Measurements from ENCODE around the gene RTN3.
"Not testable (repeated sequence)": the region's sequence is repeated elsewhere in the genome, so short reads cannot be mapped to it uniquely, and the experiment has no call there.

RTN3 gene, protein sequence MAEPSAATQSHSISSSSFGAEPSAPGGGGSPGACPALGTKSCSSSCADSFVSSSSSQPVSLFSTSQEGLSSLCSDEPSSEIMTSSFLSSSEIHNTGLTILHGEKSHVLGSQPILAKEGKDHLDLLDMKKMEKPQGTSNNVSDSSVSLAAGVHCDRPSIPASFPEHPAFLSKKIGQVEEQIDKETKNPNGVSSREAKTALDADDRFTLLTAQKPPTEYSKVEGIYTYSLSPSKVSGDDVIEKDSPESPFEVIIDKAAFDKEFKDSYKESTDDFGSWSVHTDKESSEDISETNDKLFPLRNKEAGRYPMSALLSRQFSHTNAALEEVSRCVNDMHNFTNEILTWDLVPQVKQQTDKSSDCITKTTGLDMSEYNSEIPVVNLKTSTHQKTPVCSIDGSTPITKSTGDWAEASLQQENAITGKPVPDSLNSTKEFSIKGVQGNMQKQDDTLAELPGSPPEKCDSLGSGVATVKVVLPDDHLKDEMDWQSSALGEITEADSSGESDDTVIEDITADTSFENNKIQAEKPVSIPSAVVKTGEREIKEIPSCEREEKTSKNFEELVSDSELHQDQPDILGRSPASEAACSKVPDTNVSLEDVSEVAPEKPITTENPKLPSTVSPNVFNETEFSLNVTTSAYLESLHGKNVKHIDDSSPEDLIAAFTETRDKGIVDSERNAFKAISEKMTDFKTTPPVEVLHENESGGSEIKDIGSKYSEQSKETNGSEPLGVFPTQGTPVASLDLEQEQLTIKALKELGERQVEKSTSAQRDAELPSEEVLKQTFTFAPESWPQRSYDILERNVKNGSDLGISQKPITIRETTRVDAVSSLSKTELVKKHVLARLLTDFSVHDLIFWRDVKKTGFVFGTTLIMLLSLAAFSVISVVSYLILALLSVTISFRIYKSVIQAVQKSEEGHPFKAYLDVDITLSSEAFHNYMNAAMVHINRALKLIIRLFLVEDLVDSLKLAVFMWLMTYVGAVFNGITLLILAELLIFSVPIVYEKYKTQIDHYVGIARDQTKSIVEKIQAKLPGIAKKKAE

DNA sequence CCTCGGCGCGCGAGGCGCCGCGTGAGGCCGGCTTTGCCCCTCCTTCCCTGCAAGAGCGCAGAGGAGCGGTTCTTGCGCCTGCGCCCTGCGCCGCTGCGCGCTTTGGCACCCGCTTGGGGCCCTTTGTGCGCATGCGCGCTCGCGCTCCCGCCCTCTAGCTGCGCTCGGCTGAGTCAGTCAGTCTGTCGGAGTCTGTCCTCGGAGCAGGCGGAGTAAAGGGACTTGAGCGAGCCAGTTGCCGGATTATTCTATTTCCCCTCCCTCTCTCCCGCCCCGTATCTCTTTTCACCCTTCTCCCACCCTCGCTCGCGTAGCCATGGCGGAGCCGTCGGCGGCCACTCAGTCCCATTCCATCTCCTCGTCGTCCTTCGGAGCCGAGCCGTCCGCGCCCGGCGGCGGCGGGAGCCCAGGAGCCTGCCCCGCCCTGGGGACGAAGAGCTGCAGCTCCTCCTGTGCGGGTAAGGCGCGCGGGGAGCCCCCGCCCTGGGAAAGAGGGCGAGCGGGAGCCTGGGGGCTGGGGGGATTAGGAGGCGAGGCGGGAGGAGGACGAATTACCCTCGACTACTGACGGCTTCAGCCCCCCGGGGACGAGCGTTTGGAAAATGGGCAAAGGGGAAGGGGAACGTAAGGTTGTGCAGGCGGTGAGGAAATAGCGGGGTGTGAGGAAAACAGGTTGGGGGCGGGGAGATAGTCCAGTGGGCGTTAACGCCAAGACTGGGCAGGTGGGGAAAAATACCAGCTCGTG lies at the start of gene RTN3:
Gene RTN3, plus strand, starts transcription at position 180 of the 745 bp plus-strand sequence. Its CDS starts 137 bp downstream, at position 317.
- DNase-seq: peak; percentile 97

DNA sequence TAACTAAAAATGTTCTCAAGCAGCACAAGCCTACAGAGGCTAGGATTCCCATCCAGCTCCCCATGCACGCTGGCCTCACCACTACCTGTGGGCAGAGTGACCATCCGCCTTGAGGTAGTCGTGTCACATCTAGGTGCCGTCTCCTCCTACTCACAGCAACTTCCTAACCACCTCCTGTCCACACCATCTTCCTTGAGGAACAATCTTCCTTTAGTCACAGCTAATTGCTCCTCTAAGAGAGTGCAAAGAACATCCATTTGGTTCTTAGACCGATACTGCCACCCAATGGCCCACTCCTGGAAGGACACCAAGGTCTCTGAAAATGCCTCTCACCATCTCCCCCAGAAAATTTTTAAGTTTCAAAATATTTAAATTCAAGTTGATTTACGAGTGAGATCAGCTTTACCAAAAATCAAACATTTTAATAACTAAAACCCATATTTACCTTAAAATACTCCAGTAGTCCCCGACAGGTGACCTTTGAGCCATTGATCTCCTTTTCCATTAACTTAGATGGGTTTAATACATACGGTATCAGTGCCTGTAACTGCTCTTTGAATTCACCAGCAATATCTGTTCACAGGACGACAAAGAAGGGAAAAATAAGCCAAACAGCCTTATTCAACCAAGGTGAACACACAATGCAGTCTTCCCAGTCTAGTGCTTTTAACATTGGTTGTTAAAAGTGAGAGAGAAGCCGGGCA lies 45.4 kb upstream of the RTN3 start:
- no peak for DNase-seq

DNA sequence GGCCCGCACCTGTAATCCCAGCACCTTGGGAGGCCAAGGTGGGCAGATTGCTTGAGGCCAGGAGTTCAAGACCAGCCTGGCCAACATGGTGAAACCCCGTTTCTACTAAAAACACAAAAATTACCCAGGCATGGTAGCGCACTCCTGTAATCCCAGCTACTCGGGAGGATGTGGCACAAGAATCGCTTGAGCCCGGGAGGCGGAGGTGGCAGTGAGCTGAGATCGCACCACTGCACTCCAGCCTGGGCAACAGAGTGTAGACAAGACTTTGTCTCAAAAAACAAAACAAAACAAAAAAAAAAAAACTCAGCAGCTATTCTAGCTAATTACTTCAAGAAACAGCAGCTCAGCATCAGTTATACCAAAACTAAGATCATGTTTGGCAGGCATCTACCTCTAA lies 42.9 kb upstream of the RTN3 start:
- not testable (repeated sequence) for DNase-seq

DNA sequence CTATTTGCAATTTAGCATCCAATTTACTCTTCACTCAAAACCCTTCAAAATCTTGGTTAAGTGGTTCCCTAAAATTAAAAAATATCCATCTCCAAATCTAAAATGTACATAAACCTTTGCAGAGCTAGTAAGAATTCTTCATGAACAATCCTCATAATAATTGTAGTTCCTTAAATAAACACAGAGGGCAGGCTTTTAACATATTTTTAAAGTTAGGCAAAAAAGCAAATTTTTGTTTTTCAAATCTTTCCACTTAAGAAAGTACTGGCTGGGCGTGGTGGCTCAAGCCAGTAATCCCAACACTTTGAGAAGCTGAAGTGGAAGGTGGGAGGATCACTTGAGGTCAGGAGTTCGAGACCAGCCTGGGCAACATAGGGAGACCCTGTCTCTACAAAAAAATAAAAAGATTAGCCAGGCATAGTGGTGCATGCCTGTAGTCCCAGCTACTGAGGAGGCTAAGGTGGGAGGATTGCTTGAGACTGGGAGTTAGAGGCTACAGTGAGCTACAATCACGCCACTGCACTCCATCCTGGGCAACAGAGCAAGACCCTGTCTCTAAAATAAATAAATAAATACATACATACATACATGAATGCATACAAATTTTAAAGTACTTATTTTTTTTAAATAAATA lies 42.0 kb upstream of the RTN3 start:
- DNase-seq: no peak

DNA sequence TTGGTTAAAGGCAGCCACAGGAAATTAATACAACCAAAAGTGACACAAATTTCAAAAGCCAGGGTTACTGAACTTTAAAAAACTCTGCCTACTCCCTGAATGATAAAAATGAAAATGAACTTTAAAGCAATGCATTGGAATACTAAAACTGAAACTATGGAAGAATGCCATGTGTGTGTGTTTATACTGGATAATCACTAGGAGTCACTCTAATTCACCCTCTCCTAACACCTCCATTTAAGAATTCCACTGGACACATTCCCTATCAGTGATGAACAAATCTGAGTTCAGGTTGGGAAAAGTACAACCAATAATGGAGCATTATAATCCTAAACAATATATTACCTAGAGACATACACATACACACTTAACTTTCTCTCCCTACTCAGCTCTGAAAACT lies 39.6 kb upstream of the RTN3 start:
- DNase-seq: no peak

DNA sequence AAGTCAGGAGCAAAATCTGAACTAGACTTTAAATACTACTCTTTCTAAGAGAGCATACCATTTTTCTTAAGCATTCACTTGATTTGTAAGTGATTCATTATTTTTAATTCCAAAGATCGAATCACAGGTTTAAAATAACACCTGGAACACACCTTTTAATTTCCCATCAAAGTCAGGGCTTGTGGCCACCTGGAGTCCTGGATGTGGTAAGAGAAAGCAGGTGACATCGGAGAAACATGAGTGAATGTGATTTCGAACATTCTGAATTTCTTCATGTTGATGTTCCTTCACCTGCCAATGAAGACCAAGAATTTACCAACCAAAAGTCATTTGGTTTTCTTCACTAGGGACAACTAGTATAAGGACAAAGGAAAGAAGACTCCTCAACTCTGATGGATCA lies 38.1 kb upstream of the RTN3 start:
- no peak for DNase-seq

DNA sequence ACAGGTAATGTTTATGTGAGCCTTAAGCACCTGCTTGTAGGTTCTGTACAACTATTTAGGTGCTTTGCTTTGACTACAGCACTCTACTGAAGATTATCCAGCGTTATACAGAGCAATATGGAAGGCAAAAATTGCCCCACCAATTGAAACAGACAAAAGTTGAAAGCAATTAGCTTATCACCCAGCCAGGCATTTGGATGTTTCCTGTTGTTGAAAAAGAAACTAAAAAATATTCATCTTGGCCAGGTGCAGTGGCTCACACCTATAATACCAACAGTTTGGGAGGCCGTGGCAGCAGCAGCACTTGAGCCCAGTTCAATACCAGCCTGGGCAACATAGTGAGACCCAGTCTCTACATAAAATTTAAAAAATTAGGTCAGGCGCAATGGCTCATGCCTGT lies 28.6 kb upstream of the RTN3 start:
- DNase-seq: no peak

DNA sequence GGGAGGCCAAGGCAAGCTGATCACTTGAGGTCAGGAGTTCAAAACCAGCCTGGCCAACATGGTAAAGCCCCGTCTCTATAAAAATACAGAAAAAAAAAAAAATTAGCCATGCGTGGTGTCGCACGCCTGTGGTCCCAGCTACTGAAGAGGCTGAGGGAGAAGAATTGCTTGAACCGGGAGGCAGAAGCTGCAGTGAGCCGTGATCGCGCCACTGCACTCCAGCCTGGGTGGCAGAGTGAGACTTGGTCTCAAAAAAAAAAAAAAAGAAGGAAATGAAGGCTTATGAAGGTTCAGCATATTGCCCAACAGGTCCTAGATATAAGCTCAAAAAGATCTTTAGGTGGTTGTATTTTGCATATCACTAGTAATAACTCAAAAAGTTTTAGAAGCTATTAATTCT lies 20.3 kb upstream of the RTN3 start:
- no peak for DNase-seq

DNA sequence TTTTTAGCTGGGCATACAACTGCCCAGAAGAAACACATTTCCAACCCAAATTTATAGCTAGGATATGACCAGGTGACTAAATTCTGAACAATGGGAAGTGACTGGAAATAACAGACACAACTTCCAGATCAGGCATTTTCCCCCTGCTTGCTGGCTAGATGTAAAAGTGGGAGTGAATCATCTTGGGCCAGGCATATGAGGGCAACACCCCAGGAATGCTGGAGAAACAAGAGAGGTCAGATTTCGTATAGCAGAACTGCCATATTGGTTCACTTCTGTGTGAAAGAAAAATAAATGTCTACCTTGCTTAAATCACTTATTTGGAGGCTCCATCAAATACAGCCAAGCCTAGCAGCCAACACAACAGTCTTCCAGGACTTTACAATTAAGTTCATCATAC lies 17.5 kb upstream of the RTN3 start:
- no peak for DNase-seq

DNA sequence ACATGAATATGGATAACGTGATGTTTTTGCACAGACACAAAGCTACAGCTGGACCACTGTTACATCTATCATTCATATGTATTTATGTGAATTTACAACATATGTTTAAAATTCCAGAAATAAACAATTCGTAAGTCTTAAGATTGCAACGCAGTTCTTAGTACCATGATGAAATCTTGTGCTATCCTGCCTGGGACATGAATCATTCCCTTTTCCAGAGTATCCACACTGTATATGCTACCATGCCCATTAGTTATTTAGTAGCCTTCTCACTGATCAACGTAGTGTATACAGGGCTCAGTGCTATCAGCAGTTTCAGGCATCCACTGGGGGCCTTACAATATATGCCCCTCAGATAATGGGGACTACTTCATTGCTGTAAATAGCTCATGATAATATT lies 14.4 kb upstream of the RTN3 start:
- DNase-seq: no peak

DNA sequence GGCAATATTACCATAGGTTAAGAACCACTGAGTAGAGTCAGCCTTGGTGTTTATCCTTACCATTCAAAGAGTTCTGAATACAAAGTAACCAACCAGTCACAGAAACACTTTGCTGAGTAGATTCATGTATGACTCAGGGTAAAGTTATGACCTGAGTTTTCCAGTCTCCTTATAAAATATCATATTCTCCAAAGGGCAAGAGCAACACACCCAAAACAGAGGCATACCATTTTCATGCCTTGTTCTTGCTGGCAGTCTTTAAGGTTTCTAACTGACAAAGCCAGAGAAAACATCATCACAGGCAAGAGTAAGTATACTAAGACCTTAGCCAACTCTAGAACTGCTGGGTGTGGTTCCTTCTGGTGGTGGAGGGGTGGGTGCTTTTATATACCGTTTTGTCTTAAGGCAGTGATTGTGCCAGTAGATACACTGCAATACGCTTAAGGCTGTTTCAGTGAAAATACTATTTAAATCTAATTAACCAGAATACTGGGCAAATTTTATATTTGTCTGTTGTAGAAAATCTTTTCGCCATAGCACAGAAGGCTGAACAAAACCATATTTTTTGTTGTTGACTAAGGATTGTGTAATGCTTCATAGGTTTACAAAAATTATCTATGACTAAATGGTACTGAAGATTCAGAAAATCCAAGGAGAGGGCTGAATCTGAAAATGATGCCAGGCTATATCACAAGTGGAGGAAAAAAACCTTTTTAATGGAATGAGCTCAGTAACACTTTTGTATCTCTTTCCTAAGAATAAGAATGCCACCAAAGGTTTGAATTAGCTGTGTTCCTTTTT lies 13.1 kb upstream of the RTN3 start:
- DNase-seq: no peak

DNA sequence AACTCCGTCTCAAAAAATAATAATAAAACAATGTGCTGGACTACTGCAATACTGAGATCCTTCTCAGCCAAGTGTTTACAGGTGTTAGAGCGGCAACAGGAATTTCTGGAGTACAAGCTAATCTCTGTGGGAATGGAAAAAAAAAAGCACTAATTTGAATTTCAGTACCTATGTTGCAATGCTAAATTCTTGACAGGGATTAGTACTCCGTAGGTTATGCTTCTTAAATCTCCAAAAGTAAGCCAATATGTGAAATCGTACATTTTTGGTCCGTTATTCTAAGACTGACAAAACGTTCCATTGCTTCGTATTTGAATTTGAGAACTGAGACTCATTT lies 11.2 kb upstream of the RTN3 start:
- DNase-seq: no peak

DNA sequence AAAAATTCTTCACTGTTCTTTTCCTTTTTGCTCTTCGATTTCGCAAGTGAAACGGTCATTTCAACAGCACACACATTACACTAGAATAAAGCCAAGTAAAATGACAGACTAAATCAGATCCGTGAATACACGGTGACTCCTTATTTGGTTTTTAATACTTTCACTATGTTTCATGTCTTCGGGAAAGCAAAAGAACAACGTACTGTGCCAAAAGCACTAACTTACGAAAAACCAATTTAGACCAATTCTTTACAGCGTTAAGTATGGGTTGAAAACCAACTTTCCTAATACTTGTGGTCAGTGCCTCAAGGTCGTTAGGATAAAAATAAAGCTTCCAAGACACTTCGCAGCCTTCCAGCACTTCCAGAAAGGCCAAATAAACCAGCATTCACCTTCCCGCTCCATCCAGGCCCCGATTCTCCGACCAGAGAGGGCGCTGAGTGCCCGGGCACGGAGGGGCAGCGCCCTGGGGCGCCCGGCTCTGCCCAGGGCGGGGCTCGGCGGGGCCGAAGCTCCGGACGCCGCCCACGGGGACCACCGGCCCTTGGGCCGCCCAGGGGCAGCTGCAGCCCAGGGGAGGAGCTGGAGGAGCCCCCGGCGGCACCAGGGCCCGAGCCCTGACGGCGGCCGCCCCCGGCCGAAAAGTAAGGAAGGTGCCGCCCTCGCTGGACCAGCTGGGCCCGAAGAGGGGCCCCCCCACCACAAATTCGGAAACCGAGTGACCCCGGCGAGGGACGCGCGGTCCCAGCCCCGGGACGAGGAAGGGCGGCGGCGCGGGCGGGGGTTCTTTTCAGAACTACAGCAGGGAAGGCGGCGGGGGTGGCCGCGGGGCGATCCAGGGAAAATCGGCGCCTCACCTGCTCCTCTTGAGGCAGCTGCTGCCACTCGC lies 10.6 kb upstream of the RTN3 start:
- DNase-seq: no peak

DNA sequence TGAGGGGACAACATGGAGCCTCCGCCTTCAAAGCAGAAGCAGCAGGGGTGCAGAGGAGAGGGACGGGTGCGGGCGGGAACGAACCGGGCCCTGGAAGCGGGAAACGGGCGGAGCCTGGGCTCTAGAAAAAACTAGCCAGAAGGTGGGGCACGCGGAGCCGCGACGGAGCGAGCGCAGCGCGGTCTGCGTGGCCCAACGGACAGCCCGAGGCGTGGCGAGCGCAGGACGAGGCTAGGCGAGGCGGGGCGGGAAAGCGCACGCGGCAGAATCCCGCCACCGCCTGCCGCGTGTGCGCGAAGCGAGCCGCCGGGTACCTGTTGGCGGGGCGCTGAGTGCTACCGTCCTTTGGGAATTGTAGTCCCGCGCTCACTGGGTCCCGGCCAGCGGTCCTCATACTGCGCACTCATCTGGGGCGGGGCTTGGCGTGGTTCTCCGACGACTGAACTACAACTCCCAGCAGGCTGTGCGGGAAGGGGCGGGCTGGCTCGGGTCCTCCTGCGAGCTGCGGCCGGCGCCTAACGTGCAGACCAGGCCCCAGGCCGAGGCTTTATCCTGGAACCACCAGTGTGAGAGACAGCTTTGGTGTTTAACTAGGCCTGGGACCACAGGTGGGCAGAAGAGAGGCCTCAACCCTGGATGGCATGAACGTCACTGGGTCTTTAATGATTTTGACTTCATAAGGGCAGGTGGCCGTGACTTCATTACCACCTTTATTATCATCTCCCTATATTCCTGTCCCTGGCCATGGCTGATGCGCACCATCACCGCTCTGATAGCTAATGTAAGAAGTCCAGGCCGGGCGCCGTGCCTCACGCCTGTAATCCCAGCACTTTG lies 9.8 kb upstream of the RTN3 start, which contains the start of gene ATL3:
Gene ATL3, minus strand, starts transcription at position 55 of the 834 bp plus-strand sequence. Its CDS starts 41 bp downstream, at position 14.
- DNase-seq: peak; percentile 93

DNA sequence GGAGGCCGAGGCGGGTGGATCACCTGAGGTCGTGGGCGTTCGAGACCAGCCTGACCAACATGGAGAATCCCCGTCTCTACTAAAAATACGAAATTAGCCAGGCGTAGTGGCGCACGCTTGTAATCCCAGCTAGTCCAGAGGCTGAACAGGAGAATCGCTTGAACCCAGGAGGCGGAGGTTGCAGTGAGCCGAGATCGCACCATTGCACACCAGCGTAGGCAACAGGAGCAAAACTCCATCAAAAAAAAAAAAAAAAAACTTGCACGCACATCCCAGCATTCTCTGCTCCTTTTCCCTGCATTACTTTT lies 9.2 kb upstream of the RTN3 start:
- DNase-seq: no peak

DNA sequence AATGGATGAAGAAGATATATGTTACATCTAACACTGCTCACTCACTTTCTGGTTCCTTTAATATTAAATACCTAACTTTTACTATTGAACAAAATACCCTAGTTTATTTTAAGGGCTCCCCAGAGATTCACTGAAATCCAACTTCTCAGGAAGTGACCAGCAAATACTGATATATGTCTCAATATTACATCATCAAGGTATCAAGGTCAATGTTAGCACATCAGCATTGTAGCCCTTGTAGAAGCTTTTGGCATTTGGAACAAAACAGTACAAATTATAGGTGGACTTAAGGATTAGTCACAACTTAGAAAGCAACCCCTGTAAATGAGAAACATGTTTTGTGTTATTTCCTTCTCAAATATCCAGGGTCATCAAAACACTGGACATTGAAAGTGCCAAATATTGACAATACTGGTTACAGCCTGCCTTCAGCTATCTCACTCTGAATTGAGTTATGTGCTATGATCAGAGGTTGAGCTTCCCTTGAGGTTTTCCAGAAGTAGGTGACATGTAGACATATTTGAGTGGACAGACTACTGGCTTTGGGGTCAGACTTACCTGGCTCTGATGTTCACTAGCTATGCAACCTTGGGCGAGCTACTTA lies 8.3 kb upstream of the RTN3 start:
- no peak for DNase-seq

DNA sequence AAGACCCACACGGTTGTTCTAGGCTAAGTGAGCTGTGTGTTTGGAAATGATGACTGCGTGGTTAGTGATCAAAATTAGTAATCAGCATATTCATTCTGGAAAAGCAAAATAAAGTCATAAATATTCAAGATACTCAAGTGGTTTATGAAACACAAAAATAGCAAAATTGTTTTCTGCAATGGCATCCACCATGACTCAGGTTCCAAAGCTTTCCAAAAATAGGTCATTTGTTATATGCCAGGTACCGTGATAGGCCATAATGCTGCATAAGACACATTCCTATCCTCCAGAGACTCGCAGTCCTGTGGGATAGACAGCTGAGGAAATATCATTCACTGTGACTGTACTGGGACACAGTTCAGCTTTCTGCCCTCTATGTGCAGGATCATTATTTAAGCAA lies 7.7 kb upstream of the RTN3 start:
- DNase-seq: no peak

DNA sequence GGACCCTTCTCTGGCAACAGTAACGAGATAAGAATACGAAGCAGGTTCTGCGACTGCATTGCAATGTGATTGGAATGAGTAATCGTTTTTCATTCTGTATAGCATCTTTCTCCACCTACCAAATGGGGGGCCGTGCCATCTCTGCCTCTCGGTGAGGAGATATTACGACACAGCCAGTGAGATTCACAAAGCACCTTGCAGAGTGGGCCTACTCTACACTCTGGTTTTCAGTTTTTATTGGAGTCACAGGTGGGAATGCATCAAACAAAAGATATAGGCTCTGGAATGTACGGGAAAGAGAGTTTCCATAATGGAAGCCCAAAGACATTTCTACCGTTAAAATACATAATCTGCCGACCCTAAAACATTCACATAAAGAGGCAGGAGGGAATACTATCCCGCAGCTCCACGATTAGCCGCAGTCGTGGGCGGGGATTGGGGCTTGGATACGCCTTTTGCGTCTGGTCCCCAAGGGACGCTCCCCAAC lies 423 bp upstream of the RTN3 start:
- DNase-seq: no peak

All from NCI-H446 treated with DMSO at 0.1 percent for 48 hours (cell line).